GM12865 (cell line): ENCODE measurements around the gene ZMIZ1.
A peak's percentile ranks its signal among the peaks of the same experiment; 100 is the strongest.

Source experiments
- DNase-seq: peaks from one replicate; pipeline ENCODE4 v3.0.0; 2010; ENCODE audit warnings: low read depth
- H3K4me3 ChIP-seq: 2 replicates; pipeline ENCODE4 v1.5.1; 2011; ENCODE audit warnings: mild to moderate bottlenecking, low read depth, low read length, control low read depth
- CTCF ChIP-seq: IDR thresholded peaks from 2 replicates; pipeline ENCODE4 v1.5.1; 2011; ENCODE audit warnings: low read length, control low read depth, low read depth, inconsistent platforms; ENCODE audit not compliant: insufficient read depth; ENCODE audit errors: missing control alignments

ZMIZ1 gene

DNA sequence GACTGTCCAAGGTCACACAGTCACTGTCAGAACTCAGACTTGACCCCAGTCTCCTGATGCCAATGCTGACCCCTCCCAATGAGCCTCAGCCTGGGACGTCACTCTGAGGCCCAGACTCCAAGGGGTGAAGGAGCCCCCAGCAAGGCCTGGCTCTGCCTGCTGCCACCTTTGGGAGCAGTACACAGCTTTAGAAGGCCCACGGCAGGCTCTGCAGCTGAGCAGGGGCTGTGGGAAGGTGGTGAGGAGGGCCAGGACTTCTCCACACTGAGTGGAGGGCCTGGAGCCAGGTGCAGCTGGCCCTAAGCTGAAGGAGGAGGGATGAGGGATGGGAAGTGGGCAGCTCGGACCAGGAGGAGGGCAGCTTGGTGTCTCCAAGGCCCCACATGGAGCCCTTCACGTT lies 23.9 kb upstream of the ZMIZ1 start:
- no peak overlapping the region for H3K4me3 ChIP-seq
- no peak for TF ChIP-seq CTCF
- DNase-seq, result no peak

- TF ChIP-seq CTCF, result no peak
- DNase-seq, result no peak
- no peak overlapping the region for H3K4me3 ChIP-seq
Observed at GRCh38 chr10:79045566-79046175, 23.1 kb upstream of the ZMIZ1 start.

DNA sequence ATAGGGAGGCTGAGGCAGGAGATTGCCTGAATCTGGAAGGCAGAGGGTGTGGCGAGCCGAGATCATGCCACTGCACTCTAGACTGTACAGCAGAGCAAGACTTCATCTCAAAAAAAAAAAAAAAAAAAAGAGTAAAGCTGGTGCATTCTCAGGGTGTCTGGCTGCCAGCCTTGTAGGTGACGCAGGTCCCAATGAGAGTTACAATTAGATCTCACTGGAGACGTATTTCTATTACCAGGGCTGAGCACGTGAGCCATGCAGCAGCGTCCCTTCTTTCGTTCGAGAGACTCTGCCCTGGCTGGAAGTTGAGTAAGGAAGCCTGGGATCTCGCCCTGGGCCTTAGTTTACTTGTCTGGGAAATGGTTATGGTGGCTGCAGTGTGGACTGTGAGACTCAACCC lies 22.4 kb upstream of the ZMIZ1 start:
- H3K4me3 ChIP-seq, result no peak overlapping the region
- DNase-seq, result no peak
- no peak for TF ChIP-seq CTCF

DNA sequence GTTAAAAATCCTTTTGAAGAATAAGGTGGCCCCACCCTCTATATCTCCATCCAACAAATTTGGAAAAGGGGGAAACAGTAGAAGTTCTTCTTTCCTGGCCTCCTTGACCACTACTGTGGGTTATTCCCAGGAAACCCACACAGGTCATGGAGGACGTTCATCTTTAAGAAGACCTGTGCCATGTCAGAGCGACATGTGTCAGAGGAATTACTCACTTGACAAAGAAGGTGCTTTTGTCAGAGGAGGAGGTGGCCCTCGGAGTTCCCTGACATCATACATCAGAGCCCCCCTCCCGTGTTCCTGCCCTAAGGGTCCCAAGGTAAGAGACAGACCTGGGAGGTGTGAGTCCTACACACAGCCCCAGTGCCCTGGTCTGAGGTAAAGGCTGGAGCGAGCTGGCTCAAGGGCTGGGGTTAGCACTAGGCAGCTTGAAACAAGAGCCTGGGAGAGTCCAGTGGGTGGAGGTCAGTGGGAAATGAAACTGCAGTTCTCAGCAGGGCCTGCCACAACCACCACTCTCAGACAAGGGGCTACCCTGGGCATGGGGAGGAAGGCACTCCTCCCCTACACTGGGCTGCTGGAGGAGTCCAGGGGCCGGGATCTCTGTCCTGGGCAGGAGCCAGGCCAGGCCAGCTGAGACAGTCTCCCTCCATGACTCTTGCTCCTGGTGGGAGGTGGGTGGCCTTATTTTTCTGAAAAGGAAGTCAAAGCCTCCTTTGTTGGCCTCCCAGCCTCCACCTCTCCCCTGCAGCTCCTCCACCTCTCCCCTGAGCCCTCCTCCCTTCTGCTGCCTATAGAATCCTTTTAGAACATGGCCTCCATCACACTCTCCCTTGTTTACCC lies 21.8 kb upstream of the ZMIZ1 start:
- H3K4me3 ChIP-seq, result no peak overlapping the region
- TF ChIP-seq CTCF, result no peak
- DNase-seq, result no peak

- no peak overlapping the region for H3K4me3 ChIP-seq
- DNase-seq, result no peak
- no peak for TF ChIP-seq CTCF
Observed at GRCh38 chr10:79047584-79047874, 21.2 kb upstream of the ZMIZ1 start.

DNA sequence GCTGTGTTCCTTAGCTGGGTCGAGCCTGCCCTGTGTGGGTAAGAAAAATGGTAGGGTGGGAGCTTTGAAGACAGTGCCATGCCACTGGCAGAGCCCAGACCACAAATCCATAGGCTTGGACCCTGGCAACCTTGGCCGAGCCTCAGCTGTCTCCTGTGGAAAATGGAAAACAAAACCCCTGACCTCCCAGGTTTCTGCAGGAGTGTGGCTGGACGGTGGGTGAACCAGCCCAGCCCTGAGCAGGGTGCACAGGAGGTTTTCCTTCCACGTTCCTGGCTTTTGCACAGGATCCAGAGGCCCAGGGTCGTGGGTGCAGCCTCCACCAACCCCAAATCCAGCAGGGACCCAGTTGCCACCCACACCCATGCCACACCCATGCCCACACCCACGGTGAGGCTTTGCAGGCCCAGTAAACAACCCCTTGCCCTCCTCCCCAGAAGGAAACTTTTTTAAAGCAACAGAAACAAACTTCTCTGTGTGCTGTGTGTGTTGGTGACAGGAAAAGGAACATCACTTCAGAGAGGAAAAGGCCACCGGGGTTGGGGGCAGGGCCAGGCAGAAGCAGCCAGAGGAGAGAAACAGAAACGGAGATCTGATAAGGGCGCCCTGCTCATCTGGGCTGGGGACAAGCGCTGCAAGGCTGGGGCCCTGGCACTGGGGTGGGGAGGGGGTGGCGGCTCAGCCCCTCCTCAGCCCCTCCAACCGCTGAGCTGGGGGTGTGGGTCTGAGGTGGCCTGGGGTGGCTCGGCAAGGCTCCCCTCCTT lies 20.7 kb upstream of the ZMIZ1 start:
- no peak overlapping the region for H3K4me3 ChIP-seq
- DNase-seq, result peak; percentile 29
- TF ChIP-seq CTCF, result no peak
